Measurements from ENCODE around the gene CCDC149.

CCDC149 gene

DNA sequence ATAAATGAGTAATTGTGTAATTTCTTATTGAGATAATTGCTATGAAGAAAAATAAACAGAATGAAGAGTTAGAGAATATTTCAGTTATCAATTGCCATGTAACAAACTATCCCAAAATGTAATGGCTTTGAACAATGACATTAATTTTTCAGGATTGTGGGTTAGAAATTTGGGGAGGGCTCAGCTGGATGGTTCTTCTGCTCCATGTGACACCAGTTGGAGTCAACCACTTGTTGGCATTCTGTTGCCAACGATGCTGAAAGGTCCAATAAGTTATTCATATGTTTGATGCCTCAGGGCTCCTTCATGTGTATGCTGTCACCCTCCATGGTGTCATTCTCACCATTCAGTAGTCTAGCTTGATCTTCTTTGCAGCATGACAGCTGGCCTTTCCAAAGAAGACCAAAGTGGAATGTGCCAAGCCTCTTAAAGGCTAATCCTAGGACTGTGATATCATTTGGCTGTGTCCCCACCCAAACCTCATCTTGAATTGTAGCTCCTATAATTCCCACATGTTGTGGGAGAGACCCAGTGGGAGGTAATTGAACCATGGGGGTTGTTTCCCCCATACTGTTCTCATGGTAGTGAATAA is 20.9 kb upstream of the CCDC149 start:
- Histone ChIP-seq H3K27me3 (no peaks in the 10 kb centered on the region), H4K20me1 (no peaks in the 10 kb centered on the region), H3K9me3 (peaks cover 61% of the 10 kb centered on the region), H3K9ac (no peak overlapping the region), H3K27ac (no peak overlapping the region), H3K36me3 (0 out of 2 replicates have a peak, but pooled peaks cover 6% of the 10 kb centered on the region), H3K4me1 (no peaks in the 10 kb centered on the region), H3K4me2 (no peak overlapping the region), H3K4me3 (no peak overlapping the region)
- TF ChIP-seq Cebpa-rat (IDR thresholded peaks at IDR 0.05) = no peak

DNA sequence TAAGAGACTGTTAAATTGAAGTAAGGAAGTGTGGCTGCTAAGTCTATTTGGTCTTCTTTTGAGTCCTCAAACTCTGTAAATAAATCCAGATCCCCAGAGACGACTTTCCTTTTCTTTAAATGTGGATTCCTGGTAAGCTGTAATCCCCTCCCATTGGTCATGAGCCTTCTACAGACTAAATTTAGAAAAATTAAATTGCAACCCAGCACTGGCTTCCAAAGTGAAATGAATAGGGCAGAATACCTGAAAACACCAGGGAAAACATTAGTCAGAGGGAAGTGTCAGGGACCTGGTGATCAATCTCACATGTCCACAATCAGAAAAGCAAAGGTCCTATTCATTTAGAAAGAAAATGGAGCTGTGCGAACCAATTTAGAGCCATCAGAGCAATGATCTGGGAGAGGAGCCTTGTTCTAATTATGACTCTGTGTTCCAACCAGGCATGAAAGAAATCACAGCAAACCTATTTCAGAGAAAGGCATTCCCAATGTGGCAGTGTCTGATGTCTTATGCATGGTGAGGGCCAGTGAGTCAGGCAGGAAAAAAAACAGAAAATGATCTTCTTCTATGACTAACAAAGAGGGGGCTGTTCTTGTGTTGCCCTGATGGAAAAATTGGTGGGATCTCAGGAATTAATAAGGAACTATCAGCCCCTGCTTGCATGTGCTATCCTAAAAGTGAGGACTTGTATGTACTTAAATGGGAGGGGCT is 19.8 kb upstream of the CCDC149 start:
- Histone ChIP-seq H3K36me3 (0 out of 2 replicates have a peak, but pooled peaks cover 6% of the 10 kb centered on the region), H3K9me3 (peaks cover 50% of the 10 kb centered on the region), H3K4me1 (no peaks in the 10 kb centered on the region), H4K20me1 (no peaks in the 10 kb centered on the region), H3K9ac (no peak overlapping the region), H3K4me3 (no peak overlapping the region), H3K4me2 (no peak overlapping the region), H3K27ac (no peak overlapping the region), H3K27me3 (no peaks in the 10 kb centered on the region)
- no peak for TF ChIP-seq Cebpa-rat (IDR thresholded peaks at IDR 0.05)

DNA sequence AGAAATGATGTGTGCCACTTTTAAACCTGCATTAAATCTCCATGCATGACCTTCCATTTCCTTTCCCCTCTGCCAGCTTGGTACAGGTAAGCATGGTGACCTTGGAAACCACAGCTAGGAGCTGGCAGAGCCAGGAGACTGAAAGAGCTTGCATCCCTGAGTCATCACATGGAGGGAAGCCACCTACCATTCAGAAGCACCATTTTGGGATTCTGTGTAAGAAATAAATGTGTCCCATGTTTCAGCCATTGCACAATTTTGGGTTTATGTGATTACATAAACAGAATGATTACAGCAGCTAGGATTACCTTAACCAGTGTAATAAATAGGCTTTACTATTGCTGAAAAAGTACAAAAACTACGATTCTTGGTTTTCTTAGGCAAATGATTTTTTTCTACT is 17.3 kb upstream of the CCDC149 start:
- Histone ChIP-seq H4K20me1 (no peaks in the 10 kb centered on the region), H3K4me3 (no peak overlapping the region), H3K4me2 (no peak overlapping the region), H3K9me3 (peaks cover 33% of the 10 kb centered on the region), H3K27me3 (no peaks in the 10 kb centered on the region), H3K9ac (no peak overlapping the region), H3K4me1 (no peaks in the 10 kb centered on the region), H3K27ac (no peak overlapping the region), H3K36me3 (no peaks in the 10 kb centered on the region)
- TF ChIP-seq Cebpa-rat (IDR thresholded peaks at IDR 0.05) = no peak

DNA sequence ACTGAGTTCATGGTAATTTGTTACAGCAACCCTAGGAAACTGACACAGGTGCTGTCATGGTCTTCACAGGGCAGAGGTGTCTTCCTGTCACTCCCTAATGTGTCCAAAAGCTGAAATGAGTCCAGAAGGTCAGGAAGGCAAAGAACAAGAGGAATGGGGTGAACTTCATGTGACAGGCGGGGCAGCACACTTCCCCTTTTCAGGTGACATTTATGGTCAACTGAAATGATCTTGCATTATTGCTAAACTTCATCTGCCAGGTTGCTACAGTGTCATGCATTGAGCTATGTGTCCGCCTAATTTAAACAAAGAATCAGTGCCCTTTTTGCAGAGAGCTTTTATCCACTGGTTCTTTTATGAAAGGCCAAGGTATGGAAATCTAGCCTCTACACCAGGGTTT is 15.9 kb upstream of the CCDC149 start:
- H3K27me3 ChIP-seq = no peaks in the 10 kb centered on the region
- no peak overlapping the region for H3K27ac ChIP-seq
- H3K4me3 ChIP-seq = no peak overlapping the region
- no peaks in the 10 kb centered on the region for H4K20me1 ChIP-seq
- H3K9ac ChIP-seq = no peak overlapping the region
- peaks cover 22% of the 10 kb centered on the region for H3K9me3 ChIP-seq
- H3K4me1 ChIP-seq = 0 out of 2 replicates have a peak, but pooled peaks cover 2% of the 10 kb centered on the region
- H3K4me2 ChIP-seq = no peak overlapping the region
- no peak for TF ChIP-seq Cebpa-rat (IDR thresholded peaks at IDR 0.05)
- H3K36me3 ChIP-seq = no peaks in the 10 kb centered on the region

DNA sequence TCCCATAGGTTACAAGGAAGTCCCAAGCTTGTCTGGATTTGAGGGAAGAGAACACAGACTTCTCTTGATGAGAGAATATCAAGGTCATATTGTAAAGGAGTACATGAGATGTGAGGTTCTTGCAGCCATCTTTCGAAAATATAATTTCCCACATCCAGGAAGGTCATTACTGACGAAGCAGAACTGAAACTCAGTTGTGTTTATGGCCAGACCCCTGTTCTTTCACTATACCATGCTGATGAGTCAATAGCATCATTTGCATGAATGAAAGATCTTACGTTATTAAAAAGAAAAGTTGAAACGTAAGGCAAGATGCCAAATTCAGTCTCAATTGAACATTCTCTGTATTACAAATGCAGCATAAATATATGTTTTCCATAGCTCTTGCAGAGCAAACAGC is 14.2 kb upstream of the CCDC149 start:
- Histone ChIP-seq H3K27me3 (no peaks in the 10 kb centered on the region), H3K4me3 (no peak overlapping the region)
- TF ChIP-seq Cebpa-rat (IDR thresholded peaks at IDR 0.05) = no peak

DNA sequence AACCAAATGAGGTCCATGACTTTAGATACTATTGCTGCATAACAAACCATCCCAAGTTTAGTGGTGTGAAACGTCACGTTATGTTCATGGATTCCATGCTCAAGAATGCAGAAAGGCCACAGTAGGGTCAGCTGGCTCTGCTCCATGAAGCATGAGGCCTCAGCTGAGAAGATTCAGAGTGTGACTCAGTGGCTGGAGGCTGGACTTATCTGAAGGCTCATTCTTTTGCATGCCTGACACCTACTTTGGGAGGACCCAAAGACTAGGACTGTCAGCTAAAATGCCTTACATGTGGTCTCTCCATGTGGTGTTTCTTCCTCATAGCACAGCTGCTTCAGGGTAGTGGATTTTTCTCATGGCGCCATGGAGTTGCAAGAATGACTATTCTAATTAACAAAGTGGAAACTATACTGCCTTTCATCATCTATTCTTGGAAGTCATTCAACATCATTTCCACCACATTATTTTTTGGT is 11.5 kb upstream of the CCDC149 start:
- no peak for TF ChIP-seq Cebpa-rat (IDR thresholded peaks at IDR 0.05)
- Histone ChIP-seq H3K4me2 (no peak overlapping the region), H3K27ac (no peak overlapping the region), H3K36me3 (no peaks in the 10 kb centered on the region), H3K27me3 (no peaks in the 10 kb centered on the region), H3K4me3 (no peak overlapping the region), H4K20me1 (no peaks in the 10 kb centered on the region), H3K9me3 (peaks cover 32% of the 10 kb centered on the region), H3K4me1 (0 out of 2 replicates have a peak, but pooled peaks cover 9% of the 10 kb centered on the region), H3K9ac (no peak overlapping the region)

More for the DNA sequence above, 14.2 kb upstream of the CCDC149 start:
- Histone ChIP-seq H3K9me3 (peaks cover 15% of the 10 kb centered on the region), H3K4me1 (0 out of 2 replicates have a peak, but pooled peaks cover 9% of the 10 kb centered on the region), H3K4me2 (no peak overlapping the region; the same call in 1 of the 2 replicates), H3K36me3 (no peaks in the 10 kb centered on the region), H3K9ac (no peak overlapping the region), H3K27ac (no peak overlapping the region), H4K20me1 (no peaks in the 10 kb centered on the region)

DNA sequence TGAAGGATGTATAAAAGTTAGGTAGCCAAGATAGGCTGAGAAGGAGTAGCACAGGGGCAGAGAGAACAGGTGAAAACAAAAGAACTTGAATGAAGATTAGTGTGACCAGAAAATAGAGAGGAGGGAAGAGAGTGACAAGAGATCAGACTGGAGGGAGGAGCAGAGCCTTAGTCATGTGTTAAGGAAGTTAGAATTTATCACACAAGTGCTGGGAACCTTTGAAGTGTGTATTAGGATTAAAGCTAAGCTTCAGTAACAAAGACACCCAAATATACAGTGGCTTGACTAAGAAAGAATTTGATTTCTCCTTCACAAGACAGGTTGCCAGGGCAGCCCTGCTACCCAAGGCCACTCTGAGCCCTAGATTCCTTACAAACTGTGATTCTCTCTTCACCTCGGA is 10.7 kb upstream of the CCDC149 start:
- H3K36me3 ChIP-seq = no peaks in the 10 kb centered on the region
- H3K27me3 ChIP-seq = no peaks in the 10 kb centered on the region
- H4K20me1 ChIP-seq = no peaks in the 10 kb centered on the region
- no peak overlapping the region for H3K4me3 ChIP-seq
- H3K4me2 ChIP-seq = no peak overlapping the region
- no peak overlapping the region for H3K27ac ChIP-seq
- no peak overlapping the region for H3K9ac ChIP-seq
- H3K4me1 ChIP-seq = 0 out of 2 replicates have a peak, but pooled peaks cover 9% of the 10 kb centered on the region
- H3K9me3 ChIP-seq = peaks cover 40% of the 10 kb centered on the region
- TF ChIP-seq Cebpa-rat (IDR thresholded peaks at IDR 0.05) = no peak

DNA sequence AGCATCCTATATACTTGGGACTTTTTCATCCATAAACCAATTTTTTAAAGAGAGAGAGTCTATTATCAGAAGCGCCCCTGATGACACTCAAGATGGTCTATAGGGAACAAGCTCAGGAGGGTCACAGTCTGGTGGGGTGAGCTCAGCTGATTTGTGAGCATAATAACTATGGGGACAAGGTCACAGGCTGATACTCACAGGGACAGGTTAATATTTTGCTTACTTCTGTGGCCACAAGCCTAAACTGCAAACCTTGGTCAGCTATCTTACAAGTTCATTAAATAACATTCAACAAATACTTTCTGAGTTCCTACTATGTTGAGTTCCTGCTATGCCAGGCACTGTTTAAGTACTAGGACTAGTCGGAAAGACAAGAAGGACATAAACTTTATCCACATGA is 10.2 kb upstream of the CCDC149 start:
- TF ChIP-seq Cebpa-rat (IDR thresholded peaks at IDR 0.05) = no peak
- no peaks in the 10 kb centered on the region for H3K36me3 ChIP-seq

DNA sequence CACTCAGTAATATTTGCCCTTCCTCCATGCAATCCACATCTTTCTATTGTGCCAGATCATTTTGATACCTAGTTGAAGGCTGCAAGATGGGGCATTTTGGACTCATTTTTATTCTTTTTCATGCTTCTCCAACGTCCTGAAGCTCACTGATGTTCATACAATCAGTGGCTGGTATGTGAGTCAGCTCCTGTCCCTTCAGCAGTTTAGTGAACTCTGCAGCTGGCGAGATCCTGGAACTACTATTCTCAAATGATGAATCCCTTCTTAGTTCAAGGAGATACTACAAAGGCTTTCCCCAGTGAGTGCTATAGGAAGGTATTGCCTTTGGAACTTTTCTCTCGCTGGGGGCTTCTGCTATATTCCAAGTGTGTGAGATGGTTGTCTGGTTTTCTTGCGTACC is 9.6 kb upstream of the CCDC149 start:
- Histone ChIP-seq H3K9ac (no peak overlapping the region), H4K20me1 (no peaks in the 10 kb centered on the region), H3K4me3 (no peak overlapping the region), H3K9me3 (peaks cover 40% of the 10 kb centered on the region), H3K27me3 (no peaks in the 10 kb centered on the region), H3K27ac (no peak overlapping the region), H3K36me3 (no peaks in the 10 kb centered on the region), H3K4me1 (peaks cover 16% of the 10 kb centered on the region), H3K4me2 (no peak overlapping the region)
- no peak for TF ChIP-seq Cebpa-rat (IDR thresholded peaks at IDR 0.05)

More for the DNA sequence above, 10.2 kb upstream of the CCDC149 start:
- peaks cover 40% of the 10 kb centered on the region for H3K9me3 ChIP-seq
- no peak overlapping the region for H3K9ac ChIP-seq
- H4K20me1 ChIP-seq = no peaks in the 10 kb centered on the region
- peaks cover 10% of the 10 kb centered on the region; the same call in 1 of the 2 replicates for H3K4me1 ChIP-seq
- H3K27me3 ChIP-seq = no peaks in the 10 kb centered on the region
- no peak overlapping the region for H3K27ac ChIP-seq
- no peak overlapping the region for H3K4me3 ChIP-seq
- no peak overlapping the region for H3K4me2 ChIP-seq

DNA sequence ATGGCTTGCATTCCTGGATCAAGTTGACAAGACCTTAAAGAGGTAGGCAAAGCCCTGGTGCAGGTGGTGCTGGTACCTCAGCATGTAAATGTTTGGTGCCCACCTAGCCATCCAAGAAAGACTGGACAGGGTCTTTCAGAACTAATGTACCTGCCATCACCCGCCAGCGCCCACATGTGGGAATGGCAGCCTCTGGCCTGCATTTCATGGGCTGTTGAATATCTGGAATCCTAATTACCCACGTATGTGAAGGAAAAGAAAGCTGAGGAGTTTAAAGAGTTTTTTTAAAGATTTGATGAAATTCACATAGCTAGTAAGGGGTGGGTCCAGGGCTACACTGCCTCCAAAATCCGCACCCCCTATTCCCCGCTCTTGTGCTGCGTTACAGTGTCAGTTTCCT is 8.6 kb upstream of the CCDC149 start:
- no peak for TF ChIP-seq Cebpa-rat (IDR thresholded peaks at IDR 0.05)
- Histone ChIP-seq H3K27me3 (no peaks in the 10 kb centered on the region), H4K20me1 (no peaks in the 10 kb centered on the region), H3K36me3 (no peaks in the 10 kb centered on the region), H3K9me3 (peaks cover 40% of the 10 kb centered on the region), H3K27ac (no peak overlapping the region), H3K4me1 (peaks cover 25% of the 10 kb centered on the region), H3K4me2 (no peak overlapping the region), H3K9ac (no peak overlapping the region), H3K4me3 (no peak overlapping the region)

Data from BLaER1 (cell line).